ENCODE data around the gene GPR39.

The GPR39 gene

GRCh38 chr2:132607426-132608090 is 191.0 kb downstream of the GPR39 start:
- DNase-seq, result no peak

GRCh38 chr2:132608311-132608710 is 191.7 kb downstream of the GPR39 start:
- DNase-seq, result no peak

DNA sequence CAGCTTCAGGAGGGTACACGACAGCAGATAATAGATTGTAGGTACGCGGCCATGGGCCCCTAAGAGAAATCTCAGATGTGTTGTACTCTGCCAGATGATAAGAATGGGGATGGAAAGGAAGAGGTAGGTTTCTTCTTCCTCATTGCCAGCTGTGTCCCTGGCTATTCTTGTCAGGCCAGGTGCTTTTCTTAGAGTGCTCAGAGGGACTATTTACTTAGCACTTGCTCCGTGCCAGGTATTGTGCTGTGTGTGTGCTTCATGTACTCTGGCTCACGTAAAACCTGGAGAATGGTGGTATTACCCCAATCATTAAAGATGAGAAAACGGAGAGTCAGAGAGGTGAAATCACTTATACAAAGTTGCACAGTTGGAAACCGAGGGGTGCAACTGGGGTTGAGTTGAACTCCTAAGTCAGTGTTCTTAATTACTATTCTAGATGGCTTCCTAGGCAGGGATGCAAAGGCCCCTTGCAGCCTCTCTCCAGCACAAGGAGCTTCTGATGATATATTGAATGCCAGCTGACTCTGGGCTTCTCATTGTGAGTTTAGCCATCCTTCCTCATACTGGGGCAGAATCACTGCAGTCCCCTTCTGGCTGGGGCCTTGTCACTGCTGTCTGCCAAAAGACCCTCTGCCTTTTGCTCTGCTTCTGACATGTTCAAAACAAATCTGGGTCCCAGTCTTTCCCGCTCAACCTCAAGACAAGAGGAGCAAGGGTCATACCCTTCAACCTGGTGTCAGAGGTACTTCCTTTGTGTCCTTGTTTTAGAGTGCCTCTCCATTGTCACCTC is 192.7 kb downstream of the GPR39 start:
- no peak for DNase-seq

- DNase-seq, result no peak
These were observed 195.1 kb downstream of the GPR39 start for GRCh38 chr2:132611719-132612118.

DNA sequence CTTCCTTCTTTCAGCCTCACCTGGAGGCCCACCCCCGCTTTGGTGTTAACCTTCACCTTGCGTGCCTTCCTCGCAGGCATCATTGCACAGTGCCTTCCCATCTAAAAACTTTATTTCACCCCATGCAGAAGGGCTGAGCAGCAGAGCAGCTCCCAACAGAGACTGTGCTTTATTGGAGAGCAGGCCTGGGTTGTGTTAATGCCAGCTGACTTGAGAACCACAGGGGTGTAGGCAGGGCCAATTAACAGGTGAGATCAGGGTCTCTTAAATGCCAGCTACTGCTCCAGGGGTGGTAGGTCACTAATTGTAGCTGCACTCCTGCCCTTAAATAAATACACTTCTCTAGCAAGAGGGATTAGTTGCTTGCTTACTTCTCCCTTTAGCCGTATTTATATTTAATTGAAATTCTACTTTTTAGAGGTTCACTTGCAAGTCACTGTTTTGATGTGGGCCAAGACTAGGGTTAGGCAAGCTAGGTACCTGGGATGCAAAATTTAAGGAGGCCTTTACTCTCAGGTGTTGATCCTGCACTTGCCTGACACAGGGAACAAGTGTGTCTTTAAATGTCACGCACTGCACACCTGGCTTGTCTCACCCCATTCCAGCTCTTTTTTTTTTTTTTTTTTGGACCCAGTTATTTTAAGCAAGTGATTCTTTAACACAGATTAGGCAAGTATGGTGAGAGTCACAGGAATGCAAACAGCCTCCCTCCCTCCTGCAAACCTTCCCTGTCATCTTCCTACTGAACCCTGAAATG is 198.9 kb downstream of the GPR39 start:
- DNase-seq, result no peak

DNA sequence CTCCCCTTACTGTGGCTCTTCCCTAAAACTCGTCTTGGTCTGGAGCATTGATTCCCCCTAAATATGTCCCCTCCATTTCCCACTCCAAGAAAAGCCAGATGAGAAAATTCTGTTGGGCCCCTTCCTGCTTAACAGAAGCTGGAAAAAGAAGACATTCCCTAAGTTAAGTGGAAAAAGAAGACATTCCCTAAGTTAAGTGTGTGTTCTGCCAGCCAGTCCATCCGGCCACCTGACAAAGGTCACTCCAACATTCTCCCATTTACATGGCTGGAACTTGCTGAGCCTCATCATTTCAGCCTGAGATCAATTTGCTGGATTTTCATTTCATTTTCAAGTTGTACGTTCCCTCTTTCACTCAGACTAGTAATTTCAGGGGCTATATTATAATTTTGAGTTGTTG is 201.4 kb downstream of the GPR39 start:
- DNase-seq, result no peak

- no peak for DNase-seq
These were observed 202.1 kb downstream of the GPR39 start for GRCh38 chr2:132618734-132619133.

DNA sequence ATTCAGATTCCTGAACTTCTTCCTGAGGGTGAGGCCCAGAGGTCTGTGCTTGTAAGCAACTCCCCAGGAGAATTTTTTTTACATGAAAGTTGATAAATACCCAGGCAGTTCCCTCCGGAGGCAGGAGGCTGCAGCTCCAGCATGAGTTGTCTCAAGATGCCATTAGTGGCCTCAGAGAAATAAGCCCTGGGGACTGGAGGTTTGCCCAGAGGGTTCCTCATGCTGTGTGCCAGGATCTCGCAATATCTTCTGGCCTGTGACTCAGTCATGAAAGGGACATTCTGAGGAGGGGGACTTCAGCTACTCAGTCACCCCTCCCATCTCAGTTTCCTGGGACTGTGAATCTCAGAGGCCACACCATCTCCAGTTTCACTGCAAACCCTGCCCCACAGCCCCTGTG is 203.5 kb downstream of the GPR39 start:
- no peak for DNase-seq

- no peak for DNase-seq
These were observed 204.7 kb downstream of the GPR39 start for GRCh38 chr2:132621131-132621875.

DNA sequence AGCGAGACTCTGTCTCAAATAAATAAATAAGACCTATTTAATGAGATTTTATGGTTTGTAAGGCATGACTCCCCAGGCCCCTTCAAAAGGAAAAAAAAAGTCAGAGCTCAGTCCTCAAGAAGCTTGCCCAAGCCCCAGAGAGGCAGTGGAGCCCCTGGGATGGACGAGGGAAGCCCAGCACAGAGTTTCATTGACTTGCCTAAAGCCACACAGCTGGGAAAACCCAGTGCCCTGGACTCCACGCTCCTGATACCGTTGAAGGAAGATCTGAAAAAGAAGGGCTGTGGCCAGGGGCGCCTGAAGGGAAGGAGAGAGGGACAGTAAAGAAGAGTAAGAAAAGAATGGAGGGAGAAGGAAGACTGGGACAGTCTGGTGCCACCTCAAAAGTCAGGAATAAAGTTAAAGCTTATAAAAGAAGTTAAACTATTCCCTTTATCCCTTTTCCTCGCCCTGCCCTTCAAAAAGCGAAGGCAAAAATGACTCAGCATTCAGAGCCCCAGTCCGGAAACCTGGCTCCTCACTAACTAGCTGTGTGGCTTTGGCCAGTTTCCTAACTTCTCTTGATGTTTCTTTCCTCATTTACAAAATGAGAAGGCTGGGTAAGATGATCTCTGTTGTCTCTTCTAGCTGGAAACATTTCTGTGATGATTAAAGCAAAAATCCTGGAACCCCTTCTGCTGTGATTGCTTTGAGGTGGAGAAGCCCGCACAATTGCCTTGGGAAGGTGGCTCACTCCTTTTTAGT is 206.7 kb downstream of the GPR39 start:
- no peak for DNase-seq

GRCh38 chr2:132627536-132627935 is 210.9 kb downstream of the GPR39 start:
- no peak for DNase-seq

- DNase-seq, result no peak
These were observed 215.5 kb downstream of the GPR39 start for GRCh38 chr2:132632000-132632649.

DNA sequence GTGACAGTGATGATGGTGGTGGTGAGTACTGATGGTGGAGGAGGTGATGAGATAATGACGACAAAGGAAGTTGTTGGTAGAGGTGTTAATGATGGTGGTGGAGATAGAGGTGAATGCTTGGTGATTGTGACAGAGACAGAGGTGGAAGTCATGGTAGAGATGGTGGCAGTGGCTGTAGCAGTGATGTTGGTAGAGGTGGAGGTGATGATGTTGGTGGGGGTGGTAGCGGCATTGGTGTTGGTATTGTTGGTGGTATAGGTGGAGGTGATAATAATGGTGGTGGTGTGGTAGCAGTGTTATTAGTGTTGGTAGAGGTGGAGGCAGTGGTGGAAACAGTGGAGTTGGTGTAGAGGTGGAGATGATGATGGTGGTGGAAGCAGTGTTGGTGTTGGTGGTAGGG is 217.0 kb downstream of the GPR39 start:
- DNase-seq, result no peak

- DNase-seq, result no peak
These were observed 219.7 kb downstream of the GPR39 start for GRCh38 chr2:132636346-132636745.

- no peak for DNase-seq
These were observed 221.9 kb downstream of the GPR39 start for GRCh38 chr2:132638313-132639040.

DNA sequence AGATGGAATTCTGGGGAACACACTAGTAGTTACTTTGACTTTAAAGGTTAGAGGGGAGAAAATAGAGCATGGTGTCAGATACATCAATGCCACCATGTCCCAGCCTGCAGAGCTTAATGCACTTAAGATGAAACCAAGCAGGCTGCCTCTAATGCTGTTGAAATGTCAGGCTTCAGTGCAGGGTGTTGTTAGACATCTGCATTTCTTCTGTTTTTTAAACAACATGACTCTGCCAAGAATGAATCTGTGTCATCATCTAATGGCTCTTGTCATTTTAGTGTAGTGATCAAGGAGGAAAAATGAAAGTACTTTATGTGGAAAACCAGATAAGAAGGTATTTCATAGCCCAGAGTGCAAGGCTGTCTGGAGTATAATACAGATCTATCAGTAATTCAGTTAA is 223.5 kb downstream of the GPR39 start:
- no peak for DNase-seq

DNA sequence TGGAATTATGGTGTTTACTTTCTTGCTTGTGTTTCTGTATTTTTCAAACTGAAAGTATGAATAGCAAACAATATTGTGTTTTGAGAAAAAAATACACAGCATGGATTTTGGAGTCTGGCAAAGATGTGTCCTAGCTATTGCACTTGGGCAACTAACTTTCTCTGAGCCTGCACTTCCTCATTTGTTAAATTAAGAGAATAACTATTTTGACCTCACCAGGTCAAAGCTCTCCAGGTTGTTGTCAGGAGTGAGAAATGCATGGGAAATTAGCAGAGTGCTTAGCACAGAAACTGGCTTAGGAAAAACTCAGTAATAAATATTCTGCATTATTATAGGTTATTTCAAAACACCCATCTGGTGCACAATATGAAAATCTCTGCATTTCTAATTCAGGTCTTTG is 225.2 kb downstream of the GPR39 start:
- DNase-seq, result no peak

DNA sequence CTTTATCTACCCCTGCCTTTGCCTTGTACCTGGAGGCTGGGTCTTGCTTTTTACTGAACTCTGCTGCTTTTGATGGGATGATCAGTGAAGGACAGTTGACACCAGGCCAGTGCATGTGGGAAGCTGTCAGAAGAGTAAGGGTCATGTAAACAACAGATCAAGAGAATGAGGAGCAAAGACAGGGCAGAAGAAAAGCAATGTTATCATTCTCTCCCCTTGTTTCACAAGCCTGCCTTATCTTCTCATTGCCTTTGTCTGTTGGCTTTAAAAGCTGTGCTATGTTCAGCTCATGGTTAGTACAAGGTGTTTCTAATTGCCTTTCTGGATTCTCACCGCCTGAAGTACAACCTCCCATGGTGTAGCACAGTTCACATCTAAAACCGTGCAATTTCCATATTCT is 225.8 kb downstream of the GPR39 start:
- DNase-seq, result no peak

GRCh38 chr2:132645176-132645575 is 228.6 kb downstream of the GPR39 start:
- no peak for DNase-seq

GRCh38 chr2:132645722-132646539 is 229.3 kb downstream of the GPR39 start:
- DNase-seq, result peak; percentile 30
